ENCODE results near the gene ASB14. TPM values are rescaled to one million over a fixed set of nuclear protein-coding genes. Genes with fewer than 3 reads are reported as not detected.

Gene ASB14
- total RNA-seq: not detected in 2 replicates

GRCh38 chr3:57292159-57292896 is at the start of gene ASB14:
Gene ASB14 (minus strand): TSS chr3:57292685. CDS start chr3:57292033, 652 bp downstream.

GRCh38 chr3:57227204-57227929 is 65.1 kb downstream of the ASB14 start, which contains the start of gene APPL1:
Gene APPL1 (plus strand): TSS chr3:57227729. CDS start chr3:57227884, 155 bp downstream.

Other genes starting within 250 kb of the ASB14 start
- under 0.01 and 0.15 TPM in 2 replicates for gene SPATA12, start 232.0 kb downstream of the ASB14 start, total RNA-seq
- gene IL17RD, start 127.3 kb downstream of the ASB14 start, total RNA-seq: 8.9 TPM in 2 replicates
- gene HESX1, start 92.7 kb downstream of the ASB14 start, total RNA-seq: 1.2 and 1.5 TPM in 2 replicates
- gene APPL1, start 65.0 kb downstream of the ASB14 start, total RNA-seq: 45.3 and 52.7 TPM in 2 replicates